Naive thymus-derived CD4-positive, alpha-beta T cell (primary cell): ENCODE measurements around the gene MYT1. TPM values are rescaled to one million over a fixed set of nuclear protein-coding genes. Genes with fewer than 3 reads are reported as not detected.

ENCODE experiments used
- ATAC-seq: fragments of 150-1000 bp; cut with Tn5 transposase; 2 replicates; pipeline ENCODE4 v1.10.0; 2021; ENCODE audit warnings: mild to moderate bottlenecking, moderate library complexity
- CTCF ChIA-PET: fragments of 350-600 bp; sonication (Branson Sonifier 250); formaldehyde crosslinking; loops from one replicate; lab custom pipeline; 2021; ENCODE audit warnings: antibody characterized with exemption; lab: Charles Lee
- POLR2A ChIA-PET: fragments of 350-600 bp; sonication (Branson Sonifier 250); formaldehyde crosslinking; loops from one replicate; lab custom pipeline; 2021; ENCODE audit warnings: antibody characterized with exemption, inconsistent platforms; lab: Charles Lee
- DNase-seq, 9 donors: peaks; one replicate each; pipeline versions ENCODE4 v3.0.0 to v3.0.0-alpha.2; 2020 to 2022; ENCODE audit warnings: mixed read lengths in 1 of 9
- H3K27ac ChIP-seq: one replicate; pipeline ENCODE4 v1.7.0; 2013; ENCODE audit warnings: mild to moderate bottlenecking, low read depth, low read length, moderate library complexity
- H3K27me3 ChIP-seq, 2 donors: one replicate each; pipeline ENCODE4 v1.7.0; 2013; ENCODE audit warnings: low read length in 2 of 2, mild to moderate bottlenecking in 2 of 2, moderate library complexity in 2 of 2; ENCODE audit not compliant: control insufficient read depth in 2 of 2, insufficient read depth in 2 of 2
- H3K36me3 ChIP-seq, 3 experiments: 1 replicate in 2 of 3; 2 replicates in 1 of 3; pipeline ENCODE4 v1.7.0; 2013; ENCODE audit warnings: low read length in 3 of 3, mild to moderate bottlenecking in 3 of 3, moderate library complexity in 1 of 3; ENCODE audit not compliant: insufficient read depth in 3 of 3, control insufficient read depth in 2 of 3
- H3K4me1 ChIP-seq, 2 donors: one replicate each; pipeline ENCODE4 v1.7.0; 2013; ENCODE audit warnings: low read length in 2 of 2, mild to moderate bottlenecking in 2 of 2, moderate library complexity in 1 of 2; ENCODE audit not compliant: control insufficient read depth in 2 of 2, insufficient read depth in 2 of 2
- H3K4me3 ChIP-seq: 2 replicates; pipeline ENCODE4 v1.7.0; 2013; ENCODE audit warnings: mild to moderate bottlenecking, low read length
- H3K9me3 ChIP-seq, 3 experiments: 1 replicate in 2 of 3; 2 replicates in 1 of 3; pipeline ENCODE4 v1.7.0; 2013; ENCODE audit warnings: low read length in 3 of 3; ENCODE audit not compliant: control insufficient read depth in 2 of 3
- H3K27ac Mint-ChIP-seq, 9 donors: one replicate each; pipeline ENCODE4 v1.8.0; 2020 to 2022; ENCODE audit warnings: mixed read lengths in 9 of 9, mild to moderate bottlenecking in 8 of 9, moderate library complexity in 5 of 9, inconsistent platforms in 2 of 9
- H3K27me3 Mint-ChIP-seq, 5 donors: one replicate each; pipeline ENCODE4 v1.8.0; 2021 to 2022; ENCODE audit warnings: mixed read lengths in 5 of 5, mild to moderate bottlenecking in 1 of 5
- H3K36me3 Mint-ChIP-seq, 5 donors: one replicate each; pipeline ENCODE4 v1.8.0; 2020 to 2022; ENCODE audit warnings: mixed read lengths in 5 of 5, mild to moderate bottlenecking in 3 of 5, inconsistent platforms in 1 of 5
- H3K4me1 Mint-ChIP-seq, 7 donors: one replicate each; pipeline ENCODE4 v1.8.0; 2020 to 2022; ENCODE audit warnings: mixed read lengths in 7 of 7, mild to moderate bottlenecking in 3 of 7, inconsistent platforms in 1 of 7
- H3K4me3 Mint-ChIP-seq, 10 donors: one replicate each; pipeline ENCODE4 v1.8.0; 2020 to 2022; ENCODE audit warnings: mild to moderate bottlenecking in 10 of 10, mixed read lengths in 10 of 10, moderate library complexity in 6 of 10, inconsistent platforms in 2 of 10
- H3K9me3 Mint-ChIP-seq, 11 donors: one replicate each; pipeline ENCODE4 v1.8.0; 2020 to 2022; ENCODE audit warnings: mixed read lengths in 11 of 11, mild to moderate bottlenecking in 4 of 11, inconsistent platforms in 1 of 11, moderate library complexity in 1 of 11
- intact Hi-C, 2 donors: fragments of 100-400 bp; cut with micrococcal nuclease; formaldehyde crosslinking; loops; one replicate each; pipeline ENCODE4 v1.15.1; 2023
- polyA plus RNA-seq, 2 donors: library from polyadenylated mRNA; unstranded; fragments of 300-500 nt; fragmentation: Illumina TruSeq; gene quantifications; one replicate each; pipeline ENCODE4 v1.2.3, GENCODE V29; 2021
- total RNA-seq, 6 experiments: library from RNA in 5 of 6; stranded (reverse) in 5 of 6; gene quantifications; 1 replicate in 5 of 6; 2 replicates in 1 of 6; pipeline ENCODE4 v1.2.3 and lab custom pipeline; 2021 to 2026

Gene MYT1
- total and polyA plus RNA-seq, 7 experiments from 2014 or later, result not detected

DNA sequence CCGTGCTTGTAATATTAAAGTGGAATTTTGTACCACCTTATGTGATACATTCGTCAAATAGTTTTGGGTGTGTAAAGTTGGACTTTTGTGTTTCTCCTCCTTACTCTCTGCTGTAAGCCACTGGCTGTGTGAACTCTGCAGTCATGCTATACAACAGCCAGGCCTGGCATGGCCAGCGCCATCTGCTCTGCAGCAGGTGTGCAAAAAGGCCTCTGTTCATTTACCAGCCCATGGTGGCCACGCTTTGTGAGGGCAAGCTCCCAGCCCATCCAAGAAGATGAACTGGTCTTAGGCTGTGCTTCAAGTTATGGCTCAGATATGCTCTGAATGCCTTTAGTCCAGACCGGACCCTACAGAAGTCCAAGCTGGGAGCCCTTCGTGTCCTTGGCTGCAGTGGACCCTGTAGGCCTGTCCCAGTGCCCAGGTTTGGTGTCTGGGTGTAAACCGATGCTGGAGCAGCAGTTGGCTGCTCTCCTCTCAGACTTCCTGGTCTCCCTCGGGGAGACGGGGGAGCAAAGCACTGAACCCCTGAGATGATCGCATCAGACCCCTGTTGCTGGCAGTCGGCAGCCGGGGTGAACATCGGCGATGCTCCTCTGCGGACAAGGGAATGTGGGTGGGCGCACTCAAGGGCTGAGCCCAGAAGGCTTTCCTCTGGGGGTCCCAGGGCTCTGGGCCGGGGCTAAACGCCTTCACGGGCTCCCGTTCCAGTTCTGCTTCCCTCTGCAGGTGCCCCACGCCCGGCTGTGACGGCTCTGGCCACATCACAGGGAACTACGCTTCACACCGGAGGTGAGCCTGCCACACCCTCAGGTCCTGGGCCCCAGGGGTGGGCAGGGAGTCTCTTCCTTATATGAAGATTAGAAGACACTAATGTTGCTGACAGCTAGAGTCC, 62.7 kb downstream of the MYT1 start:
- Mint-ChIP-seq H3K27me3 (no peaks in the 10 kb centered on the region), H3K4me3 (peak overlapping the region in 7 of 10 donors; percentile 21 to 58 (median 47)), H3K9me3 (no peaks in the 10 kb centered on the region), H3K4me1 (peaks cover 2 to 22% (median 15%) of the 10 kb centered on the region in 7 donors), H3K36me3 (no peaks in the 10 kb centered on the region), H3K27ac (peak overlapping the region in 2 of 9 donors; percentile 28 to 56)
- ATAC-seq (peak; percentile 54), DNase-seq (peak in 4 of 9 donors; percentile 9 to 14 (median 14))
- Histone ChIP-seq H3K9me3 (no peaks in the 10 kb centered on the region), H3K4me1 (peaks cover 7 to 16% of the 10 kb centered on the region in 2 donors), H3K27me3 (no peaks in the 10 kb centered on the region), H3K36me3 (no peaks in the 10 kb centered on the region), H3K27ac (no peak overlapping the region), H3K4me3 (no peak overlapping the region)
- POLR2A ChIA-PET, result no interaction called here
- CTCF ChIA-PET, result no interaction called here
- intact Hi-C loops, result no loop called here

DNA sequence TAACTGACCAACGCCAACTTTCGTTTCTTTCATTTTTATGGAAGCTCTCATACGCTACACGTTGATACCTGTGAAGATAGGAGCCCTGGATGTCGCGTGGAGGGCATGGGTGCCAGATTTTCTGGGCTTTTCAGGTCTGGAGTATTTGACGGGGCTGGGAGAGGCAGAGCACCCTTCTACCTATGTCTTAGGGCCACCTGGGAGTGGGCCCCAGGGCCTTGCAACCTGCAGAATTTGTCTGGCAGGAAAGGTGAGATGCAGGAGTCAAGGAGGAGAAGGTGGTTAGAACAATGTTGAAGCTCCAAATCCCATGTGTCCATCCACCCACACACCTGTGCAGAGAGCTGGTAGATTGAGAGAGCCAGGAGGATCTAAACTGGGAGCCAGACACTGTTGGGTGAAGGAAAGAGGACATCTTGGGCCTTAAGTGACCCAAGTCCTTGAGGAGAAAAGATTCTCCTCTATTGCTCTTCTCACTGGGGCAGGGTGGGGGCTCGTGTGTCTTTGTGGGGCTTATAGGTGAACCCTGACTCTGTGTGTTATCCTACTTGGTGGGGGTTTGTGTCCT, 63.9 kb downstream of the MYT1 start:
- DNase-seq, result no peak
- no peak for ATAC-seq
- ChIA-PET POLR2A (interaction anchor here (1.9 kb wide), 1 partner anchor 28 kb away, joined by 5 read pairs; no protein-coding TSS in a partner anchor), CTCF (no interaction called here)
- Mint-ChIP-seq H3K36me3 (no peaks in the 10 kb centered on the region), H3K9me3 (no peaks in the 10 kb centered on the region), H3K27ac (no peak overlapping the region), H3K4me1 (peaks cover 2 to 27% (median 15%) of the 10 kb centered on the region in 7 donors), H3K4me3 (peak overlapping the region in 2 of 10 donors; percentile 22 to 29), H3K27me3 (no peaks in the 10 kb centered on the region)
- intact Hi-C loops, result no loop called here
- Histone ChIP-seq H3K4me1 (peaks cover 7 to 16% of the 10 kb centered on the region in 2 donors), H3K27me3 (no peaks in the 10 kb centered on the region), H3K36me3 (no peaks in the 10 kb centered on the region), H3K27ac (no peak overlapping the region), H3K9me3 (no peaks in the 10 kb centered on the region), H3K4me3 (no peak overlapping the region)

- CTCF ChIA-PET, result no interaction called here
- H3K9me3 Mint-ChIP-seq, result no peaks in the 10 kb centered on the region
- intact Hi-C loops, result no loop called here
- no peaks in the 10 kb centered on the region for H3K36me3 Mint-ChIP-seq
- H3K9me3 ChIP-seq, result no peaks in the 10 kb centered on the region
- H3K4me1 Mint-ChIP-seq, result peaks cover 5 to 35% (median 23%) of the 10 kb centered on the region in 7 donors
- no peaks in the 10 kb centered on the region for H3K27me3 Mint-ChIP-seq
- POLR2A ChIA-PET, result interaction anchor here (1.9 kb wide), 1 partner anchor 27 kb away, joined by 5 read pairs; no protein-coding TSS in a partner anchor
- H3K4me3 Mint-ChIP-seq, result no peak overlapping the region
- H3K4me3 ChIP-seq, result no peak overlapping the region
- H3K36me3 ChIP-seq, result no peaks in the 10 kb centered on the region
- no peaks in the 10 kb centered on the region for H3K27me3 ChIP-seq
- no peak overlapping the region for H3K27ac Mint-ChIP-seq
- ATAC-seq, result no peak
- H3K4me1 ChIP-seq, result peaks cover 7 to 20% of the 10 kb centered on the region in 2 donors
- no peak for DNase-seq
- no peak overlapping the region for H3K27ac ChIP-seq
Observed at GRCh38 chr20:64228751-64229506, 64.7 kb downstream of the MYT1 start.

- Mint-ChIP-seq H3K4me3 (no peak overlapping the region), H3K27me3 (no peaks in the 10 kb centered on the region), H3K9me3 (no peaks in the 10 kb centered on the region), H3K36me3 (no peaks in the 10 kb centered on the region), H3K4me1 (peaks cover 4 to 37% (median 25%) of the 10 kb centered on the region in 7 donors), H3K27ac (peak overlapping the region in 1 of 9 donors; percentile 25)
- H3K36me3 ChIP-seq, result no peaks in the 10 kb centered on the region
- H3K27ac ChIP-seq, result no peak overlapping the region
- H3K9me3 ChIP-seq, result no peaks in the 10 kb centered on the region
- POLR2A ChIA-PET, result interaction anchor here (1.9 kb wide), 1 partner anchor 27 kb away, joined by 5 read pairs; no protein-coding TSS in a partner anchor
- H3K4me1 ChIP-seq, result peaks cover 7 to 20% of the 10 kb centered on the region in 2 donors
- CTCF ChIA-PET, result no interaction called here
- ATAC-seq (no peak), DNase-seq (no peak)
- H3K4me3 ChIP-seq, result no peak overlapping the region
- H3K27me3 ChIP-seq, result no peaks in the 10 kb centered on the region
- intact Hi-C loops, result no loop called here
Observed at GRCh38 chr20:64229507-64230061, 65.3 kb downstream of the MYT1 start.

DNA sequence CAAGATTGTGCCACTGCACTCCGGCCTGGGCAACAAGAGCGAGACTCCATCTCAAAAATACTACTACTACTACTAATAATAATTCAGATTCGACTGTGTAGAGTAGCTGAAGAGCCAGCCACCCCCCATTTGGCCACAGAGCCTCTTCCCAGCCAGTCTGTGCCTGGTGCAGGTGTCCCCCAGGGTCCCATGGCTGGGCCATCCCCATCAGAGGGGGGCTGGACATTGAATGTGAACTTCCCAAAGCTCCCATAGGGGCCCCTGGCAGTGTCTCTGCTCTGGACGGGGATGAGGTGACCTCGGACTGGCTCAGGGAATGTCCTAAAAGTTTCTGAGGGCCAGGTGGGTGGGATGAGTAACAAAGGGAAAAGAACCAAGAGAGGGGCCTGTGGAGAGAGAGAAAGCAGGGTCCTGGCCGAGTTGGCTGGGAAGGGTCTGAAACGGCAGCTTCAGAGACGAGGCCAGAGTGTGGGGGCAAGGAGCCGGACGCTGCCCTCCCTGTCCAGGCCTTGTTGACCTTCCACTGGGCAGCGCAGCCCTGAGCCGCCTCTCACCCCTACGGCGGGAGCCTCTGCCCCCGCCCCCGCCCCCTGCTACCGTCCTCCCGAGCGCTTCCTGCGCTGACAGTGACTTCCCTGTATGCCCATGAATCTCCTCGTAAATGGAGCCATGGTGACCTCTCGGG, 66.4 kb downstream of the MYT1 start:
- Histone ChIP-seq H3K4me1 (peaks cover 7 to 20% of the 10 kb centered on the region in 2 donors), H3K36me3 (no peaks in the 10 kb centered on the region), H3K27ac (no peak overlapping the region), H3K9me3 (no peaks in the 10 kb centered on the region), H3K27me3 (no peaks in the 10 kb centered on the region), H3K4me3 (no peak overlapping the region)
- Mint-ChIP-seq H3K36me3 (no peaks in the 10 kb centered on the region), H3K4me1 (peaks cover 3 to 37% (median 25%) of the 10 kb centered on the region in 7 donors), H3K4me3 (no peak overlapping the region), H3K27me3 (no peaks in the 10 kb centered on the region), H3K27ac (no peak overlapping the region), H3K9me3 (no peaks in the 10 kb centered on the region)
- intact Hi-C loops, result no loop called here
- no peak for ATAC-seq
- ChIA-PET POLR2A (no interaction called here), CTCF (no interaction called here)
- no peak for DNase-seq
